Keratinocyte (primary cell): ENCODE results near the gene PDE11A. TPM values are rescaled to one million over a fixed set of nuclear protein-coding genes. Genes with fewer than 3 reads are reported as not detected.
"Not testable (repeated sequence)": the region's sequence is repeated elsewhere in the genome, so short reads cannot be mapped to it uniquely, and the experiment has no call there.

ENCODE experiments used
- DNase-seq: peaks from one replicate; pipeline ENCODE4 v3.0.0-alpha.2; 2011; ENCODE audit warnings: low read depth, missing footprints, low spot score
- FAIRE-seq: peaks from 2 replicates; lab custom pipeline; 2011; peaks lifted over from hg19 to GRCh38; lab: Jason Lieb, UNC
- H2AFZ ChIP-seq: 2 replicates; pipeline ENCODE4 v1.6.0; 2012; ENCODE audit warnings: low read length, control low read depth, inconsistent platforms; ENCODE audit not compliant: control insufficient read depth
- H3K27ac ChIP-seq: 2 replicates; pipeline ENCODE4 v1.5.1; 2011; ENCODE audit warnings: low read length; ENCODE audit not compliant: control insufficient read depth, insufficient read depth
- H3K27me3 ChIP-seq: 3 replicates; pipeline ENCODE4 v1.6.0; 2011; ENCODE audit warnings: low read length; ENCODE audit not compliant: control insufficient read depth, insufficient read depth; ENCODE audit errors: extremely low read depth
- H3K36me3 ChIP-seq, 2 experiments: 2 replicates in 1 of 2; 3 replicates in 1 of 2; pipeline ENCODE4 v1.5.1; 2011; ENCODE audit warnings: low read length in 2 of 2, mild to moderate bottlenecking in 1 of 2; ENCODE audit not compliant: control insufficient read depth in 2 of 2, insufficient read depth in 2 of 2; ENCODE audit errors: extremely low read depth in 1 of 2
- H3K4me1 ChIP-seq: 3 replicates; pipeline ENCODE4 v1.5.1; 2011; ENCODE audit warnings: low read length; ENCODE audit not compliant: control insufficient read depth, insufficient read depth; ENCODE audit errors: extremely low read depth
- H3K4me2 ChIP-seq: 3 replicates; pipeline ENCODE4 v1.6.0; 2011; ENCODE audit warnings: low read depth, low read length; ENCODE audit not compliant: control insufficient read depth, insufficient read depth; ENCODE audit errors: extremely low read depth
- H3K4me3 ChIP-seq, 3 experiments: fragments of 200-600 bp in 1 of 3; sonication (generic) in 1 of 3; 2 replicates in 2 of 3; 3 replicates in 1 of 3; pipeline ENCODE4 v1.5.1; 2011 to 2016; ENCODE audit warnings: low read length in 3 of 3, mild to moderate bottlenecking in 3 of 3, control low read depth in 2 of 3, inconsistent platforms in 1 of 3, low read depth in 1 of 3, mixed read lengths in 1 of 3, mixed run types in 1 of 3, moderate library complexity in 1 of 3; ENCODE audit not compliant: control insufficient read depth in 2 of 3, insufficient read depth in 2 of 3; ENCODE audit errors: extremely low read depth in 1 of 3
- H3K79me2 ChIP-seq: 2 replicates; pipeline ENCODE4 v1.6.0; 2012; ENCODE audit warnings: low read length; ENCODE audit not compliant: control insufficient read depth, insufficient read depth
- H3K9ac ChIP-seq: 3 replicates; pipeline ENCODE4 v1.6.0; 2011; ENCODE audit warnings: low read length; ENCODE audit not compliant: control insufficient read depth, insufficient read depth; ENCODE audit errors: extremely low read depth
- H3K9me1 ChIP-seq: 3 replicates; pipeline ENCODE4 v1.6.0; 2011; ENCODE audit warnings: low read length; ENCODE audit not compliant: control insufficient read depth, insufficient read depth; ENCODE audit errors: extremely low read depth
- H3K9me3 ChIP-seq: 2 replicates; pipeline ENCODE4 v1.5.1; 2012; ENCODE audit warnings: low read depth, low read length; ENCODE audit not compliant: control insufficient read depth
- H4K20me1 ChIP-seq: 3 replicates; pipeline ENCODE4 v1.6.0; 2011; ENCODE audit warnings: low read length; ENCODE audit not compliant: control insufficient read depth, insufficient read depth; ENCODE audit errors: extremely low read depth
- CTCF ChIP-seq, 3 experiments: IDR thresholded peaks in 1 of 3; conservative IDR thresholded peaks in 1 of 3; optimal IDR thresholded peaks in 1 of 3; 2 replicates in 2 of 3; 3 replicates in 1 of 3; pipeline versions ENCODE3 to v1.5.1; 2011; ENCODE audit warnings: low read length in 3 of 3, mild to moderate bottlenecking in 3 of 3, moderate library complexity in 2 of 3, control low read depth in 1 of 3, inconsistent platforms in 1 of 3; ENCODE audit not compliant: insufficient read depth in 2 of 3; ENCODE audit errors: extremely low read depth in 1 of 3
- EZH2 ChIP-seq: IDR thresholded peaks from one replicate; pipeline ENCODE4 v1.6.1; 2012; ENCODE audit warnings: inconsistent platforms, mild to moderate bottlenecking, low read length, moderate library complexity
- dilution Hi-C: fragments of 300-500 bp; cut with MboI; formaldehyde crosslinking; loops from one replicate; pipeline ENCODE4 v1.7.0; 2020; ENCODE audit warnings: low sequenced_read_pairs; ENCODE audit not compliant: extremely low pct_ligation_motif_present
- polyA plus RNA-seq, 5 experiments: library from polyadenylated mRNA; depleted of rRNA in 3 of 5; stranded (reverse) in 3 of 5; stranded (forward) in 1 of 5; unstranded in 1 of 5; fragments of >200 nt; gene quantifications; 1 replicate in 1 of 5; 2 replicates in 3 of 5; 3 replicates in 1 of 5; pipeline versions ENCODE4 v1.2.1 to v1.2.3, GENCODE V29; 2011 to 2012; ENCODE audit warnings: missing spikeins in 2 of 5, low read depth in 1 of 5, low replicate concordance in 1 of 5

PDE11A gene
- polyA plus RNA-seq, 1 donor (not counting 4 experiments of a cell fraction or from before 2014, with no cell fraction given) = 0.01 TPM

GRCh38 chr2:178082408-178083045 is 9.9 kb upstream of the PDE11A start:
- no peaks in the 10 kb centered on the region for H3K9me1 ChIP-seq
- H3K9me3 ChIP-seq = no peaks in the 10 kb centered on the region
- DNase-seq = no peak
- no peaks in the 10 kb centered on the region for H3K79me2 ChIP-seq
- no peaks in the 10 kb centered on the region for H3K4me1 ChIP-seq
- TF ChIP-seq CTCF (optimal IDR thresholded peaks at IDR 0.05 in 1 of 3, IDR thresholded peaks at IDR 0.05 in 1 of 3, conservative IDR thresholded peaks at IDR 0.05 in 1 of 3; ENCODE audit: extremely low read depth in 1 of 3, insufficient read depth in 2 of 3, low read length in 3 of 3) (no peak), EZH2 (no peak)
- H3K4me2 ChIP-seq = no peak overlapping the region
- H3K27me3 ChIP-seq = no peaks in the 10 kb centered on the region
- dilution Hi-C loops = no loop called here
- H2AFZ ChIP-seq = no peak overlapping the region
- no peaks in the 10 kb centered on the region for H4K20me1 ChIP-seq
- no peak overlapping the region for H3K4me3 ChIP-seq
- FAIRE-seq = no peak
- H3K36me3 ChIP-seq = no peaks in the 10 kb centered on the region
- H3K27ac ChIP-seq = no peak overlapping the region
- no peak overlapping the region for H3K9ac ChIP-seq

- H3K4me3 ChIP-seq, H3K9ac ChIP-seq, H3K4me2 ChIP-seq, H2AFZ ChIP-seq, dilution Hi-C loops, H3K36me3 ChIP-seq, H3K4me1 ChIP-seq, H3K27me3 ChIP-seq, H4K20me1 ChIP-seq, H3K9me3 ChIP-seq, H3K79me2 ChIP-seq, H3K9me1 ChIP-seq, FAIRE-seq, DNase-seq, H3K27ac ChIP-seq: not testable (repeated sequence)
These were observed 6.7 kb upstream of the PDE11A start for GRCh38 chr2:178079279-178079678.

GRCh38 chr2:178076130-178076529 is 3.6 kb upstream of the PDE11A start:
- dilution Hi-C loops = no loop called here
- no peak overlapping the region for H2AFZ ChIP-seq
- H4K20me1 ChIP-seq = no peaks in the 10 kb centered on the region
- no peak overlapping the region for H3K4me2 ChIP-seq
- peaks cover 22% of the 10 kb centered on the region for H3K4me1 ChIP-seq
- H3K79me2 ChIP-seq = no peaks in the 10 kb centered on the region
- no peaks in the 10 kb centered on the region for H3K9me1 ChIP-seq
- DNase-seq (no peak), FAIRE-seq (no peak)
- H3K27ac ChIP-seq = no peak overlapping the region
- H3K4me3 ChIP-seq = no peak overlapping the region
- H3K9me3 ChIP-seq = no peaks in the 10 kb centered on the region
- TF ChIP-seq EZH2 (no peak), CTCF (optimal IDR thresholded peaks at IDR 0.05 in 1 of 3, IDR thresholded peaks at IDR 0.05 in 1 of 3, conservative IDR thresholded peaks at IDR 0.05 in 1 of 3; ENCODE audit: extremely low read depth in 1 of 3, insufficient read depth in 2 of 3, low read length in 3 of 3) (no peak)
- no peaks in the 10 kb centered on the region for H3K27me3 ChIP-seq
- H3K9ac ChIP-seq = no peak overlapping the region
- H3K36me3 ChIP-seq = no peaks in the 10 kb centered on the region
